Heart left ventricle (tissue), 16 donors: Measurements from ENCODE around the gene DAZAP1. TPM values are rescaled to one million over a fixed set of nuclear protein-coding genes. Genes with fewer than 3 reads are reported as not detected.

ENCODE experiments used
- ATAC-seq, 4 donors: fragments of 200-7000 bp; cut with Tn5 transposase; one replicate each; pipeline ENCODE4 v1.9.1; 2020 to 2022; ENCODE audit warnings: moderate library complexity in 4 of 4, mild to moderate bottlenecking in 3 of 4, moderate number of reproducible peaks in 1 of 4
- DNase-seq, 5 donors: peaks; one replicate each; pipeline ENCODE4 v3.0.0-alpha.2; 2020
- H3K27ac ChIP-seq, 12 donors: fragments of 200-600 bp; sonication (generic) in 4 of 12; one replicate each; pipeline versions ENCODE4 v1.5.0 to v1.8.0; 2016 to 2022; ENCODE audit warnings: mild to moderate bottlenecking in 2 of 12
- H3K27me3 ChIP-seq, 9 donors: fragments of 200-600 bp; sonication (generic) in 2 of 9; one replicate each; pipeline versions ENCODE4 v1.5.1 to v1.8.0; 2016 to 2022; ENCODE audit warnings: mild to moderate bottlenecking in 3 of 9
- H3K36me3 ChIP-seq, 9 donors: fragments of 200-600 bp; sonication (generic) in 2 of 9; one replicate each; pipeline versions ENCODE4 v1.5.0 to v1.8.0; 2018 to 2022; ENCODE audit warnings: mild to moderate bottlenecking in 2 of 9
- H3K4me1 ChIP-seq, 12 donors: fragments of 200-600 bp; sonication (generic) in 4 of 12; one replicate each; pipeline versions ENCODE4 v1.5.0 to v1.8.0; 2016 to 2022; ENCODE audit warnings: mild to moderate bottlenecking in 3 of 12
- H3K4me3 ChIP-seq, 12 donors: fragments of 200-600 bp; sonication (generic) in 4 of 12; one replicate each; pipeline versions ENCODE4 v1.5.0 to v1.8.0; 2017 to 2022; ENCODE audit warnings: mild to moderate bottlenecking in 9 of 12, moderate library complexity in 4 of 12
- H3K9me3 ChIP-seq, 12 donors: fragments of 200-600 bp; sonication (generic) in 4 of 12; one replicate each; pipeline versions ENCODE4 v1.5.0 to v1.8.0; 2016 to 2022; ENCODE audit warnings: mild to moderate bottlenecking in 1 of 12
- CTCF ChIP-seq, 12 donors: fragments of 200-600 bp; sonication (generic) in 4 of 12; IDR thresholded peaks; one replicate each; pipeline versions ENCODE4 v1.5.0 to v1.8.0; 2018 to 2022; ENCODE audit warnings: antibody characterized with exemption in 12 of 12, mild to moderate bottlenecking in 5 of 12
- POLR2A ChIP-seq, 2 donors: fragments of 450-650 bp; IDR thresholded peaks; one replicate each; pipeline ENCODE4 v1.6.1; 2017; ENCODE audit warnings: antibody characterized with exemption in 2 of 2, mild to moderate bottlenecking in 2 of 2, moderate library complexity in 2 of 2
- WGBS, 4 donors: extraction: QIAGEN DNeasy Blood & Tissue Kit in 2 of 4; methylation state at CpG; one replicate each; pipeline versions ENCODE4 v1.1.5 to v1.1.7; 2013 to 2018; 5-methylcytosine and 5-hydroxymethylcytosine counted together
- intact Hi-C, 10 donors: fragments of 100-400 bp; cut with DNase I; formaldehyde crosslinking; loops; one replicate each; pipeline versions ENCODE4 v1.11.1 to v1.14.2; 2022
- polyA plus RNA-seq, 2 donors: library from polyadenylated mRNA; stranded (reverse); fragments of 200-250 nt; gene quantifications; one replicate each; pipeline ENCODE4 v1.2.3, GENCODE V29; 2013
- total RNA-seq, 9 donors: library from RNA; depleted of rRNA in 2 of 9; stranded (reverse); fragments of >200 nt in 2 of 9; fragmentation: NEBNext Ultra II Directional in 3 of 9; extraction: Animal tissue kit (Norgen Biotek cat#: 25700) in 3 of 9; gene quantifications; one replicate each; pipeline versions ENCODE4 v1.1.0 to v1.2.4, GENCODE V29; 2016 to 2023
- donor health status: ischemic (EF 13 %, LVEDD 7.1; RV severe dilation, severe dysfunction).
- donor health status: healthy with polysubstance abuse.
- donor health status: DM: no; HTN: yes; CAD: no.
- donor health status: DM: no; HTN: no; CAD: no.
- donor health status: ischemic (EF 25% LVEDD 6.9; RV normal size, moderate dysfunction).
- donor health status: ischemic (EF 25% LVEDD 5.7; RV mildly dilated, moderate dysfunction).
- donor health status: healthy.
- donor health status: DM: yes; HTN: yes; CAD: no.
- donor health status: ischemic (EF 35%, LVEDD 5.7; RV mildly dilated, moderate dysfunction).
- donor health status: nonischemic (EF 11% LVEDD 7.7; RV severe dilation, severe dysfunction).
- donor health status: DM: yes; HTN: yes; CAD: no.
- donor health status: PGD.
- donor health status: ischemic (EF 29% LVEDD 5.4; RV normal size, mild dysfunction).
- donor health status: nonischemic (EF 23%, LVEDD 6.1; RV moderate dilation, normal function).

The DAZAP1 gene
- total and polyA plus RNA-seq, 11 donors: 36.8 to 128 (median 78.5) TPM

- ATAC-seq (no peak), DNase-seq (peak in 2 of 5 donors; percentile 6 to 61)
- Histone ChIP-seq H3K36me3 (peaks cover 0 to 2% (median 0%) of the 10 kb centered on the region in 9 donors), H3K27ac (no peak overlapping the region), H3K9me3 (no peaks in the 10 kb centered on the region), H3K4me3 (peak overlapping the region in 6 of 12 donors; percentile 5 to 29 (median 13)), H3K27me3 (peaks cover 31 to 66% (median 48%) of the 10 kb centered on the region in 9 donors), H3K4me1 (peaks cover 18 to 61% (median 49%) of the 10 kb centered on the region in 12 donors)
- TF ChIP-seq POLR2A (IDR thresholded peaks at IDR 0.05): no peak
- TF ChIP-seq CTCF (IDR thresholded peaks at IDR 0.05): no peak
- intact Hi-C loops: no loop called here
- 38 to 63% (median 47%) methylated on average over 15 to 41 of the region's 41 CpGs for WGBS, 4 donors
Observed at GRCh38 chr19:1466018-1466460, 58.7 kb downstream of the DAZAP1 start.

- no peak for TF ChIP-seq CTCF (IDR thresholded peaks at IDR 0.05)
- TF ChIP-seq POLR2A (IDR thresholded peaks at IDR 0.05): no peak
- ATAC-seq (no peak), DNase-seq (peak in 2 of 5 donors; percentile 7 to 19)
- no peaks in the 10 kb centered on the region for H3K36me3 ChIP-seq
- H3K4me3 ChIP-seq: peak overlapping the region in 2 of 12 donors; percentile 63 to 64
- H3K27ac ChIP-seq: no peak overlapping the region
- intact Hi-C loops: no loop called here
- H3K4me1 ChIP-seq: peaks cover 20 to 67% (median 54%) of the 10 kb centered on the region in 12 donors
- no peaks in the 10 kb centered on the region for H3K9me3 ChIP-seq
- 26 to 48% (median 40%) methylated on average over 13 to 70 of the region's 70 CpGs for WGBS, 4 donors
- peaks cover 31 to 72% (median 49%) of the 10 kb centered on the region in 9 donors for H3K27me3 ChIP-seq
Observed at GRCh38 chr19:1466461-1467214, 59.3 kb downstream of the DAZAP1 start.

GRCh38 chr19:1467215-1467489 lies 59.8 kb downstream of the DAZAP1 start:
- intact Hi-C loops: no loop called here
- H3K27me3 ChIP-seq: peaks cover 31 to 78% (median 54%) of the 10 kb centered on the region in 9 donors
- peaks cover 20 to 71% (median 54%) of the 10 kb centered on the region in 12 donors for H3K4me1 ChIP-seq
- no peaks in the 10 kb centered on the region for H3K9me3 ChIP-seq
- no peak overlapping the region for H3K27ac ChIP-seq
- DNase-seq (no peak), ATAC-seq (no peak)
- 3 to 7% (median 4%) methylated on average over 16 to 36 of the region's 36 CpGs; no CpG with 5 or more reads in 1 of the 4 donors for WGBS, 4 donors
- H3K36me3 ChIP-seq: no peaks in the 10 kb centered on the region
- peak overlapping the region in 9 of 12 donors; percentile 10 to 66 (median 31) for H3K4me3 ChIP-seq
- TF ChIP-seq CTCF (IDR thresholded peaks at IDR 0.05) (no peak), POLR2A (IDR thresholded peaks at IDR 0.05) (no peak)

- no peak for ATAC-seq
- intact Hi-C loops: no loop called here
- H3K27ac ChIP-seq: no peak overlapping the region
- H3K4me3 ChIP-seq: peak overlapping the region in 9 of 12 donors; percentile 10 to 66 (median 31)
- peaks cover 20 to 77% (median 54%) of the 10 kb centered on the region in 12 donors for H3K4me1 ChIP-seq
- DNase-seq: peak in 3 of 5 donors; percentile 8 to 66 (median 19)
- TF ChIP-seq POLR2A (IDR thresholded peaks at IDR 0.05) (no peak), CTCF (IDR thresholded peaks at IDR 0.05) (no peak)
- peaks cover 31 to 83% (median 59%) of the 10 kb centered on the region in 9 donors for H3K27me3 ChIP-seq
- WGBS, 4 donors: 2 to 13% (median 3%) methylated on average over 35 to 92 of the region's 92 CpGs
- H3K36me3 ChIP-seq: no peaks in the 10 kb centered on the region
- no peaks in the 10 kb centered on the region for H3K9me3 ChIP-seq
Observed at GRCh38 chr19:1467490-1468273, 60.3 kb downstream of the DAZAP1 start.
